ENCODE results near the gene SIRT2.
"Not testable (repeated sequence)": the region's sequence is repeated elsewhere in the genome, so short reads cannot be mapped to it uniquely, and the experiment has no call there.

SIRT2 gene

GRCh38 chr19:38842439-38843174 is 56.8 kb downstream of the SIRT2 start:
- DNase-seq = no peak

GRCh38 chr19:38841787-38842438 is 57.5 kb downstream of the SIRT2 start:
- no peak for DNase-seq

GRCh38 chr19:38841180-38841766 is 58.1 kb downstream of the SIRT2 start:
- DNase-seq = no peak

- DNase-seq = no peak
Observed at GRCh38 chr19:38840583-38840968, 58.8 kb downstream of the SIRT2 start.

- DNase-seq = no peak
Observed at GRCh38 chr19:38839816-38840582, 59.4 kb downstream of the SIRT2 start.

- DNase-seq = no peak
Observed at GRCh38 chr19:38838986-38839761, 60.2 kb downstream of the SIRT2 start.

GRCh38 chr19:38838208-38838985 is 61.0 kb downstream of the SIRT2 start:
- no peak for DNase-seq

- DNase-seq = no peak
Observed at GRCh38 chr19:38837656-38838121, 61.7 kb downstream of the SIRT2 start.

- DNase-seq = no peak
Observed at GRCh38 chr19:38836983-38837626, 62.3 kb downstream of the SIRT2 start.

GRCh38 chr19:38836159-38836982 is 63.0 kb downstream of the SIRT2 start:
- DNase-seq = no peak

GRCh38 chr19:38834590-38834989 is 64.8 kb downstream of the SIRT2 start:
- DNase-seq = no peak

- no peak for DNase-seq
Observed at GRCh38 chr19:38834104-38834490, 65.3 kb downstream of the SIRT2 start.

- DNase-seq = no peak
Observed at GRCh38 chr19:38833092-38833425, 66.4 kb downstream of the SIRT2 start.

- DNase-seq = peak; percentile 64
Observed at GRCh38 chr19:38831142-38831605, 68.2 kb downstream of the SIRT2 start.

- DNase-seq = no peak
Observed at GRCh38 chr19:38830039-38830733, 69.2 kb downstream of the SIRT2 start.

- not testable (repeated sequence) for DNase-seq
Observed at GRCh38 chr19:38829203-38829602, 70.2 kb downstream of the SIRT2 start.

Data from NCI-H345 (cell line).